GM18517 (cell line): ENCODE measurements around the gene PPME1.

Source experiments
- ATAC-seq: cut with Tn5 transposase; IDR thresholded peaks from one replicate; pipeline ENCODE4 v1.9.1; 2021; ENCODE audit warnings: mild to moderate bottlenecking, moderate library complexity; ENCODE audit not compliant: unreplicated experiment

Gene PPME1

GRCh38 chr11:74221816-74222215 lies 50.7 kb downstream of the PPME1 start:
- no peak for ATAC-seq

DNA sequence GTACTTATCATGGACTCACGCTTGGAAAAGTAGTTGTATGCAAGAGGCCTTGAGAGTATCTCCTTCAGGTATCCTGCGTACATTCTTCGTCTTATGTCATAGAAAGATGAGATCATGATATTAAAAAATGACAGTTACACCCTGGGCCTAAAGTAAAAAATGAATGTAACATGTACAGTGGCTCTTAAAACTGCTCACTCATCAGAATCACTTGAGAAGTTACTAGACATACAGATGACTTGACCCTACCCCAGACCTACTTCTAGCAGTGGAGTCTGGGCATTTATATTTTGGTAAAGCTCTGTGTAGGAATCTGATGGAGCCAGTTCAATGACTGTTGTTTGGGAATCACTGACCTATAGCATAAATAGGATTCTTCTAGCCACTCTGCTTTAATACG lies 54.5 kb downstream of the PPME1 start:
- ATAC-seq: no peak

- ATAC-seq: no peak
Measured at GRCh38 chr11:74226907-74227306, 55.8 kb downstream of the PPME1 start.

GRCh38 chr11:74232311-74232950 lies 61.3 kb downstream of the PPME1 start:
- ATAC-seq: no peak

GRCh38 chr11:74233683-74234082 lies 62.6 kb downstream of the PPME1 start:
- no peak for ATAC-seq

GRCh38 chr11:74235121-74235520 lies 64.0 kb downstream of the PPME1 start:
- ATAC-seq: no peak

GRCh38 chr11:74237541-74237940 lies 66.5 kb downstream of the PPME1 start:
- ATAC-seq: no peak

- no peak for ATAC-seq
Measured at GRCh38 chr11:74238243-74238642, 67.2 kb downstream of the PPME1 start.

- ATAC-seq: no peak
Measured at GRCh38 chr11:74248469-74248868, 77.4 kb downstream of the PPME1 start.

- ATAC-seq: no peak
Measured at GRCh38 chr11:74249496-74249895, 78.4 kb downstream of the PPME1 start.

- no peak for ATAC-seq
Measured at GRCh38 chr11:74253361-74253760, 82.3 kb downstream of the PPME1 start.

DNA sequence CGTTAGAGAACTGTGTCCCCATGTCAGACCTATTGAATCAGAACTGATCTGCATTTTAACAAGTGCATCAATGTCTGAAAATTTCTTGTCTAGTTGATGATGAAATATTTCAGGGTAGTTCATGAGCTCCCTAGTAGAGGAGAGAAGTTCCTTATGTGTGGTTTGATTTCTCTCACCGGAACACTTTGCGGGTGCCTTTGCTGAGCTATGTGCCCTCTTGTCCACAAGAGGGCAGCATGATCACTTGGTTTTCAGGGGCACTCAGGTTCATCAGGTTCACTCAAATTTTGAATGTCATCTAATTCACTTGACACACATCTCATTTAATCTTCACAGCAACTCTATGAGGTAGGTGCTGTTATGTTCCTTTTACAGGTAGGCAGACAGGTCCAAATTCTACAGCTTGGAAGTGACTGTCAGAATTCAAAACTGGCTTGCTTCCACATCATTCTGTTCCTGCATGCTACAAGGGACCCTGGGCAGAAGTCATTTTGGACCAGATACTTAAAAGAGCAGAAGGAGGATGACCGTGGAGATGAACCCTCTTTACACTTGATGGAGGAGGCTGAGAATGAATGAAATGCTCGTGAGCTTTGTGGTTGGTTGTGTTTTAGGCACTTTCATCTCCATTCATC lies 84.8 kb downstream of the PPME1 start:
- ATAC-seq: no peak

- ATAC-seq: no peak
Measured at GRCh38 chr11:74256378-74257133, 85.5 kb downstream of the PPME1 start.

DNA sequence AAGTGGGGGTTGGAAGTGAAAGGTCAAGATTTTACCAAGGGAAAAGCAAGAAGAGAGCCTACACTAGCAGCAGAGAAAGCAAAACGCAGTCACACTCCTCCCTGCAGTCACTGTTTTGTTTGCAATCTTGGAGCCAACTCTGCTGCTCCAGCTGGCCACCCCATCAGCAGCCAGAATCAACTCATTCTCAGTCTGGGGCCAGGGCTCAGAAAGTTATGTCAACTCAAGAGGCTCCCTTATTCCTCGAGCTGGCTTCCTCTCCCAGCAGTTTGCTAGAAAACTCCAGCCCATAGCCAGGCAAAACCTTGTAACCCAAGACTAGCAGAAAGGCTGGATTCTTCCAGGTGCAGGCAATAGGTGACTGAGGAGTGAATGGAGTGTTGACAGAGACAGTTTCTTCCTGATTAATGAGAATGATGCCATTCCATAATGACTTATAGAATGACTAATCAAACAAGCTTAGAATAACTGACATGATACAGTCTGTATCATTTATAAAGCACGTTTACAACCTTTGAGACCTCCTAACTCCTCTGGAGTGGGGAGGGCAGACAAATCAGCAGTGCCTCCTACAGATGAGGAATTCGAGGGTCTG lies 87.0 kb downstream of the PPME1 start:
- ATAC-seq: no peak

- ATAC-seq: no peak
Measured at GRCh38 chr11:74262725-74263124, 91.6 kb downstream of the PPME1 start.

DNA sequence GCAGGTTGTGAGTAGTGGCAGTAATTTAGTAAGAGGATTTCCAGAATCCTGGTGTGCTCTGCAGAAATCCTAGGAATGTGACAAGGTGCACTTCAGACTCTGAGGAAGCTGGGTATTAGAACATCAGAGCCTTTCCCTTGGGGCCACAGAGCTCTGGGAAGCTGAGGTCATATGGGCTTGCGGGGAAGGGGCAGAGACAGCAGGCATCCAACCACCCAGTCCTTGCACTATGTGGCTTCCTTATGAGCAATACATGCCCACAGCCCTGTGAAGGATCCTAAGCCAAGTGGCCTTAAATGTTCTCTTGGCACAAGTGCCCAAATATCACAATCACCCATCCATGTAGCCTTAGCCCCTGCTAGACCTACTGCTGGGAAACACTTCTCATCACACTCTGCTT lies 94.2 kb downstream of the PPME1 start:
- no peak for ATAC-seq

DNA sequence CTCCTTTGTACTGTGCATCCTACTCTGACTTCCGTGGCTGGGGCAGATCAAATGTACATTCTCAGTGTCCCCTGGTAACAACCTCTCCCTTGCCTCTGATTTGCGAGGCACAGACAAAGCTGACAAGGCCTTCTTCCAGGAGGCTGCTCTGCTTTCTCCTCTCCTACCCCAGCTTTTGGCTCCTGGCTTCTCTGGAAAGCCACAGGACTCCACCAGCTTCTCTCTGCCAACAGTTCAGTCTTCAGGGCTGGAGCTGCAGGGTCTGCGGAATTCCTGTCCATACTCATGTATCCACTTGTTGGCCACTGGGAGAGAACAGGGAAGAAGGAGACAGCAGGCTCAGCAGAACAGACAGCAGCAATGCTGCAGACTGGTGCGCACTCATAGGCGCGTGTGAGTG lies 95.9 kb downstream of the PPME1 start:
- ATAC-seq: no peak

DNA sequence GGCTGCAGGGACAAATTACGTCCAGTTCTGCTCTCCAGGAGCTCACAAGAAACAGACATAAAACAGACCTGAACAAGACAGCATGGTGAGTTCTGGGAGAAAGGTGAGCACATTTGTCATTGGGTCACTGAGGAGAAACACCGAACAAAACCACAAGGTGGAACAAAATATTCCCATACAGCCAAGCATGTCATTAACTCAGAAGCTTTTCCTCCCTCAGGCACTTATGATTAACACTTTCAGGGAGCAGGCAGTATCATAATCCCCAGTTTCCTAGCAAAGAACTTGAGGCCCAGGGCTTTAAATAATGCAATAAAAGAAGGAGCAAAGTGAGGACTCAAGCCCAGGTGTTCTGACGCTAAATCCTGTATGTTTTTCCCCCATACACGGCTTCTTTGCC lies 97.4 kb downstream of the PPME1 start:
- ATAC-seq: no peak

GRCh38 chr11:74269161-74269811 lies 98.2 kb downstream of the PPME1 start:
- ATAC-seq: no peak

DNA sequence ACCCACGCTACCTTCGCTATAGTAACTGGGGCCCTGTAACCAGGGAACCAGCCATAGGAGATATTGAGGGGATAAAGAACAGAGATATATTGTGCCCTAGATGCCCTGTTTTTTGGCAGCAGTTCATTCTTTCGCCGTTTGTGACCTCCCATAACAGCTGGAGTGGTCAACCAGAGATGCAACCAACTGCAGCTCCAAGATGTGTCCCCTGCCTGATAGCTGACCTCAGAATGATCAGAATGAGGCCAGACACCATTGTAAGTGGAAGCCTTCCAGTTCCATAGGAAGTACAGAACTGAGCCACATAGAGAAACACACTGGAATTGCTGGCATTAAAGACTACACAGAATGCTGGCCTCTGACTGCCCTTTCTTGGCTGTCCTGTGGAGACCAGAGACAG lies 101.2 kb downstream of the PPME1 start:
- no peak for ATAC-seq

DNA sequence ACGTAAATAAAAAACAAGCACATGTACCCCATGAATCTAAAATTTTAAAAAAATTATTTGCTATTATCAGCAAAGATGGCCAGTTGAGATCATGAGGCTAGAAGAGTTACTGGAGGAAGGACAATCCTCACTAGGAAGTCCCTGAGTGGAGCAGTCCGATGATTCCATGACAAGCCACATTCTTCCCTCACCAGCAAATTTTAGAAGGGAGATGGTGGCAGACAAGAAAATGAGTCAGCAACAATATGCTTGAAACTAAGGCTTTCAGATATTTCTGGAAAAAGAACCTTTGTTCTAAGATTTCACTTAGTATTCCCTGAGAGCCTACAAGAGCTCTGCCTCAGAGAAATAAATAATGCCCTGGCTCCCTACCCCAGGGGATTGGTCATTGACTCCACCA lies 105.5 kb downstream of the PPME1 start:
- ATAC-seq: no peak
